Small intestine (tissue), 4 donors: Measurements from ENCODE around the gene GOLGA6L24. TPM values are rescaled to one million over a fixed set of nuclear protein-coding genes. Genes with fewer than 3 reads are reported as not detected.

Experiments used
- polyA plus RNA-seq, 4 donors: library from polyadenylated mRNA; stranded (reverse) in 3 of 4; unstranded in 1 of 4; fragments of 200-250 nt in 3 of 4; fragments of 120-200 nt in 1 of 4; gene quantifications; one replicate each; pipeline versions ENCODE4 v1.2.1 to v1.2.3, GENCODE V29; 2013
- donor health status: healthy with polysubstance abuse.
- donor health status: Bipolar disorder and iron deficiency.
- donor health status: healthy.

GOLGA6L24 gene
- polyA plus RNA-seq, 4 donors = not detected

Other genes starting within 250 kb of the GOLGA6L24 start
- gene HERC2, start 35.9 kb downstream of the GOLGA6L24 start, polyA plus RNA-seq = 10 to 100 TPM; 23.2 to 45.6 (median 26.9) TPM
- not detected for gene GOLGA8F, start 20.6 kb upstream of the GOLGA6L24 start, polyA plus RNA-seq
- gene GOLGA8G, start 174.9 kb upstream of the GOLGA6L24 start, polyA plus RNA-seq = not detected
- not detected for gene GOLGA6L25, start 195.5 kb upstream of the GOLGA6L24 start, polyA plus RNA-seq